Vagina (tissue), 2 donors: ENCODE results near the gene MIF4GD. TPM values are rescaled to one million over a fixed set of nuclear protein-coding genes. Genes with fewer than 3 reads are reported as not detected.

ENCODE experiments used
- DNase-seq, 2 donors: peaks; one replicate each; pipeline ENCODE4 v3.0.0-alpha.2; 2017; ENCODE audit errors: extremely low spot score in 2 of 2
- H3K27ac ChIP-seq: fragments of 200-600 bp; sonication (generic); one replicate; pipeline ENCODE4 v1.5.1; 2019
- H3K27me3 ChIP-seq: fragments of 200-600 bp; sonication (generic); one replicate; pipeline ENCODE4 v1.5.1; 2019
- H3K36me3 ChIP-seq, 2 donors: fragments of 200-600 bp; sonication (generic); one replicate each; pipeline ENCODE4 v1.5.1; 2017 to 2019
- H3K4me1 ChIP-seq: fragments of 200-600 bp; sonication (generic); one replicate; pipeline ENCODE4 v1.5.1; 2019
- H3K4me3 ChIP-seq, 2 donors: fragments of 200-600 bp; sonication (generic); 1 replicate in 1 of 2; 2 replicates in 1 of 2; pipeline ENCODE4 v1.5.1; 2016 to 2019
- H3K9me3 ChIP-seq: fragments of 200-600 bp; sonication (generic); one replicate; pipeline ENCODE4 v1.5.1; 2019
- CTCF ChIP-seq, 3 experiments: fragments of 450-650 bp in 2 of 3; fragments of 200-600 bp in 1 of 3; sonication (generic) in 1 of 3; IDR thresholded peaks; one replicate each; pipeline ENCODE4 v1.5.1; 2017 to 2019; ENCODE audit warnings: antibody characterized with exemption in 3 of 3, mild to moderate bottlenecking in 2 of 3, moderate library complexity in 2 of 3
- POLR2A ChIP-seq, 2 donors: fragments of 450-650 bp; IDR thresholded peaks; one replicate each; pipeline ENCODE4 v1.6.1; 2017; ENCODE audit warnings: antibody characterized with exemption in 2 of 2, mild to moderate bottlenecking in 2 of 2, moderate library complexity in 2 of 2
- POLR2AphosphoS5 ChIP-seq, 2 donors: sonication (generic); formaldehyde crosslinking; IDR thresholded peaks; one replicate each; pipeline ENCODE4 v1.9.0; 2017; ENCODE audit warnings: antibody characterized with exemption in 2 of 2, mild to moderate bottlenecking in 2 of 2, low read depth in 1 of 2; ENCODE audit not compliant: insufficient read depth in 1 of 2
- intact Hi-C: fragments of 100-400 bp; cut with DNase I; formaldehyde crosslinking; loops from one replicate; pipeline ENCODE4 v1.15.1; 2023
- total RNA-seq: library from RNA; depleted of rRNA; stranded (reverse); fragments of >200 nt; gene quantifications from one replicate; pipeline ENCODE4 v1.2.3, GENCODE V29; 2016

MIF4GD gene
- total RNA-seq, 1 donor from 2014 or later = 26.3 TPM

GRCh38 chr17:75308732-75309629 is 38.0 kb upstream of the MIF4GD start:
- no peaks in the 10 kb centered on the region for H3K9me3 ChIP-seq
- DNase-seq = no peak
- no peaks in the 10 kb centered on the region for H3K4me1 ChIP-seq
- intact Hi-C loops = no loop called here
- no peak for TF ChIP-seq POLR2AphosphoS5 (IDR thresholded peaks at IDR 0.05; ENCODE audit: insufficient read depth in 1 of 2, low read depth in 1 of 2)
- no peak overlapping the region for H3K27ac ChIP-seq
- H3K4me3 ChIP-seq = no peak overlapping the region
- H3K36me3 ChIP-seq = no peaks in the 10 kb centered on the region
- H3K27me3 ChIP-seq = no peaks in the 10 kb centered on the region

- no peaks in the 10 kb centered on the region for H3K4me1 ChIP-seq
- TF ChIP-seq CTCF (IDR thresholded peaks at IDR 0.05) (no peak), POLR2AphosphoS5 (IDR thresholded peaks at IDR 0.05; ENCODE audit: insufficient read depth in 1 of 2, low read depth in 1 of 2) (no peak), POLR2A (IDR thresholded peaks at IDR 0.05) (no peak)
- no peaks in the 10 kb centered on the region for H3K36me3 ChIP-seq
- no peak overlapping the region for H3K4me3 ChIP-seq
- H3K27ac ChIP-seq = no peak overlapping the region
- H3K9me3 ChIP-seq = no peaks in the 10 kb centered on the region
- H3K27me3 ChIP-seq = no peaks in the 10 kb centered on the region
- intact Hi-C loops = no loop called here
- no peak for DNase-seq
Observed at GRCh38 chr17:75307957-75308731, 37.1 kb upstream of the MIF4GD start.

GRCh38 chr17:75301502-75302206 is 30.6 kb upstream of the MIF4GD start:
- H3K36me3 ChIP-seq = no peaks in the 10 kb centered on the region
- TF ChIP-seq CTCF (IDR thresholded peaks at IDR 0.05) (no peak), POLR2A (IDR thresholded peaks at IDR 0.05) (no peak), POLR2AphosphoS5 (IDR thresholded peaks at IDR 0.05; ENCODE audit: insufficient read depth in 1 of 2, low read depth in 1 of 2) (no peak)
- H3K27ac ChIP-seq = no peak overlapping the region
- no peak overlapping the region for H3K4me3 ChIP-seq
- H3K4me1 ChIP-seq = no peaks in the 10 kb centered on the region
- intact Hi-C loops = no loop called here
- no peaks in the 10 kb centered on the region for H3K9me3 ChIP-seq
- no peak for DNase-seq
- H3K27me3 ChIP-seq = no peaks in the 10 kb centered on the region

- Histone ChIP-seq H3K36me3 (no peaks in the 10 kb centered on the region), H3K9me3 (no peaks in the 10 kb centered on the region), H3K4me3 (no peak overlapping the region), H3K4me1 (no peaks in the 10 kb centered on the region), H3K27me3 (no peaks in the 10 kb centered on the region), H3K27ac (no peak overlapping the region)
- no peak for DNase-seq
- intact Hi-C loops = no loop called here
- TF ChIP-seq POLR2A (IDR thresholded peaks at IDR 0.05) (no peak), CTCF (IDR thresholded peaks at IDR 0.05) (no peak), POLR2AphosphoS5 (IDR thresholded peaks at IDR 0.05; ENCODE audit: insufficient read depth in 1 of 2, low read depth in 1 of 2) (no peak)
Observed at GRCh38 chr17:75301049-75301448, 30.0 kb upstream of the MIF4GD start.

GRCh38 chr17:75300280-75300679 is 29.2 kb upstream of the MIF4GD start:
- no peaks in the 10 kb centered on the region for H3K9me3 ChIP-seq
- intact Hi-C loops = no loop called here
- no peak overlapping the region for H3K4me3 ChIP-seq
- no peak overlapping the region for H3K27ac ChIP-seq
- TF ChIP-seq CTCF (IDR thresholded peaks at IDR 0.05) (no peak), POLR2A (IDR thresholded peaks at IDR 0.05) (no peak), POLR2AphosphoS5 (IDR thresholded peaks at IDR 0.05; ENCODE audit: insufficient read depth in 1 of 2, low read depth in 1 of 2) (no peak)
- no peaks in the 10 kb centered on the region for H3K4me1 ChIP-seq
- no peaks in the 10 kb centered on the region for H3K36me3 ChIP-seq
- H3K27me3 ChIP-seq = no peaks in the 10 kb centered on the region
- DNase-seq = no peak
